SK-N-SH treated with all-trans-retinoic acid at 6 μM for 48 hours (cell line): Measurements from ENCODE around the gene CAMKK2.

Experiments used
- ATAC-seq: fragments of 200-7000 bp; cut with Tn5 transposase; 3 replicates; pipeline ENCODE4 v1.9.1; 2020; ENCODE audit warnings: mild to moderate bottlenecking, moderate library complexity
- ARNTL ChIP-seq: fragments of 450-650 bp; formaldehyde crosslinking; IDR thresholded peaks from 2 replicates; pipeline ENCODE4 v1.5.0; 2020; ENCODE audit warnings: low read depth, mild to moderate bottlenecking, moderate library complexity, borderline replicate concordance
- BACH2 ChIP-seq: fragments of 250-450 bp; sonication (Bioruptor Pico); IDR thresholded peaks from 2 replicates; pipeline ENCODE4 v1.9.0; 2021; ENCODE audit warnings: mild to moderate bottlenecking, borderline replicate concordance
- CREB5 ChIP-seq: fragments of 250-450 bp; sonication (Bioruptor Pico); IDR thresholded peaks from 2 replicates; pipeline ENCODE4 v1.5.1; 2020; ENCODE audit warnings: low read depth, mild to moderate bottlenecking, moderate library complexity
- CSDC2 ChIP-seq: fragments of 250-450 bp; sonication (Bioruptor Pico); IDR thresholded peaks from 2 replicates; pipeline ENCODE4 v1.5.0; 2020; ENCODE audit warnings: mild to moderate bottlenecking, moderate library complexity
- CSRNP3 ChIP-seq: fragments of 250-450 bp; sonication (Bioruptor Pico); IDR thresholded peaks from 2 replicates; pipeline ENCODE4 v1.5.1; 2021; ENCODE audit warnings: mild to moderate bottlenecking, moderate library complexity
- ESRRG ChIP-seq: fragments of 250-450 bp; sonication (Bioruptor Pico); IDR thresholded peaks from 2 replicates; pipeline ENCODE4 v1.6.1; 2021; ENCODE audit warnings: mild to moderate bottlenecking
- GLIS3 ChIP-seq: fragments of 250-450 bp; sonication (Bioruptor Pico); IDR thresholded peaks from 2 replicates; pipeline ENCODE4 v1.5.0; 2020; ENCODE audit warnings: mild to moderate bottlenecking, moderate library complexity
- ISL1 ChIP-seq: fragments of 250-450 bp; sonication (Bioruptor Pico); IDR thresholded peaks from 2 replicates; pipeline ENCODE4 v2.1.2; 2022; ENCODE audit warnings: mild to moderate bottlenecking, moderate library complexity
- OSR1 ChIP-seq: fragments of 250-450 bp; sonication (Bioruptor Pico); IDR thresholded peaks from 2 replicates; pipeline ENCODE4 v1.8.0; 2022; ENCODE audit warnings: moderate library complexity, mild to moderate bottlenecking, inconsistent platforms
- POU6F1 ChIP-seq: fragments of 250-450 bp; sonication (Bioruptor Pico); IDR thresholded peaks from 2 replicates; pipeline ENCODE4 v1.8.0; 2021; ENCODE audit warnings: low read depth, mild to moderate bottlenecking, moderate library complexity, borderline replicate concordance
- PPARA ChIP-seq: fragments of 250-450 bp; sonication (Bioruptor Pico); IDR thresholded peaks from 2 replicates; pipeline ENCODE4 v1.5.0; 2020; ENCODE audit warnings: mild to moderate bottlenecking, borderline replicate concordance
- RARB ChIP-seq: fragments of 250-450 bp; sonication (Bioruptor Pico); IDR thresholded peaks from 2 replicates; pipeline ENCODE4 v1.8.0; 2021; ENCODE audit warnings: mild to moderate bottlenecking, moderate library complexity
- SNAI2 ChIP-seq: fragments of 250-450 bp; sonication (Bioruptor Pico); IDR thresholded peaks from 2 replicates; pipeline ENCODE4 v1.5.0; 2020; ENCODE audit warnings: mild to moderate bottlenecking, moderate library complexity
- TCF4 ChIP-seq: fragments of 250-450 bp; sonication (Bioruptor Pico); IDR thresholded peaks from 2 replicates; pipeline ENCODE4 v1.8.0; 2021; ENCODE audit warnings: mild to moderate bottlenecking, moderate library complexity, borderline replicate concordance
- TOX ChIP-seq: fragments of 250-450 bp; sonication (Bioruptor Pico); IDR thresholded peaks from 2 replicates; pipeline ENCODE4 v1.8.0; 2021; ENCODE audit warnings: mild to moderate bottlenecking, moderate library complexity, borderline replicate concordance
- TSHZ2 ChIP-seq: fragments of 250-450 bp; sonication (Bioruptor Pico); IDR thresholded peaks from 2 replicates; pipeline ENCODE4 v1.5.0; 2020; ENCODE audit warnings: mild to moderate bottlenecking, moderate library complexity
- ZC3H10 ChIP-seq: fragments of 250-450 bp; sonication (Bioruptor Pico); IDR thresholded peaks from 2 replicates; pipeline ENCODE4 v1.5.1; 2021; ENCODE audit warnings: mild to moderate bottlenecking, moderate library complexity
- ZFP3 ChIP-seq: fragments of 250-450 bp; sonication (Bioruptor Pico); IDR thresholded peaks from 2 replicates; pipeline ENCODE4 v1.5.0; 2020; ENCODE audit warnings: mild to moderate bottlenecking, moderate library complexity
- ZFP30 ChIP-seq: fragments of 450-650 bp; formaldehyde crosslinking; IDR thresholded peaks from 2 replicates; pipeline ENCODE4 v1.5.0; 2022; ENCODE audit warnings: mild to moderate bottlenecking, moderate library complexity
- ZNF565 ChIP-seq: fragments of 450-650 bp; formaldehyde crosslinking; conservative IDR thresholded peaks from 2 replicates; pipeline ENCODE4 v1.5.0; 2020; ENCODE audit warnings: low read depth, mild to moderate bottlenecking, moderate library complexity
- ZNF70 ChIP-seq: fragments of 450-650 bp; formaldehyde crosslinking; IDR thresholded peaks from 2 replicates; pipeline ENCODE4 v1.5.0; 2020; ENCODE audit warnings: mild to moderate bottlenecking, moderate library complexity

CAMKK2 gene

GRCh38 chr12:121296618-121297434, at the start of gene CAMKK2:
Gene CAMKK2 (minus strand): TSS chr12:121296709. CDS start chr12:121274526, 22,183 bp downstream.
- TF ChIP-seq ZNF70 (CRISPR knock-in tag) (peak; percentile 47; the same call in 1 of the 2 replicates), ZNF565 (no peak), SNAI2 (CRISPR knock-in tag) (0 out of 2 replicates have a peak, but pooled peaks have one; percentile 72)
- ATAC-seq: peak; percentile 76

GRCh38 chr12:121345151-121345815, 48.8 kb upstream of the CAMKK2 start:
- TF ChIP-seq ISL1 (CRISPR knock-in tag) (no peak), ARNTL (CRISPR knock-in tag) (no peak), OSR1 (no peak), ZC3H10 (CRISPR knock-in tag) (no peak), ZFP3 (CRISPR knock-in tag) (no peak), BACH2 (CRISPR knock-in tag) (no peak), ZNF70 (CRISPR knock-in tag) (no peak), CREB5 (CRISPR knock-in tag) (no peak)

GRCh38 chr12:121344506-121344905, 48.0 kb upstream of the CAMKK2 start:
- no peak for TF ChIP-seq CREB5 (CRISPR knock-in tag)
- no peak for TF ChIP-seq ESRRG (CRISPR knock-in tag)
- TF ChIP-seq PPARA (CRISPR knock-in tag): no peak
- TF ChIP-seq ARNTL (CRISPR knock-in tag): no peak
- no peak for TF ChIP-seq SNAI2 (CRISPR knock-in tag)
- TF ChIP-seq ZFP30 (CRISPR knock-in tag): no peak
- TF ChIP-seq BACH2 (CRISPR knock-in tag): no peak
- no peak for TF ChIP-seq POU6F1 (CRISPR knock-in tag)
- TF ChIP-seq ZC3H10 (CRISPR knock-in tag): no peak
- TF ChIP-seq TOX (CRISPR knock-in tag): no peak
- no peak for TF ChIP-seq ZFP3 (CRISPR knock-in tag)
- no peak for TF ChIP-seq RARB (CRISPR knock-in tag)
- no peak for TF ChIP-seq GLIS3
- TF ChIP-seq ISL1 (CRISPR knock-in tag): no peak
- no peak for TF ChIP-seq TCF4 (CRISPR knock-in tag)
- ATAC-seq: no peak

More at GRCh38 chr12:121345151-121345815, 48.8 kb upstream of the CAMKK2 start:
- ATAC-seq: no peak

GRCh38 chr12:121337416-121337815, 40.9 kb upstream of the CAMKK2 start:
- TF ChIP-seq PPARA (CRISPR knock-in tag) (no peak), SNAI2 (CRISPR knock-in tag) (no peak), CSRNP3 (no peak), CSDC2 (CRISPR knock-in tag) (no peak), ZNF565 (no peak), ISL1 (CRISPR knock-in tag) (no peak), ZFP3 (CRISPR knock-in tag) (no peak), TSHZ2 (CRISPR knock-in tag) (no peak), GLIS3 (no peak), ZNF70 (CRISPR knock-in tag) (no peak)
- TF ChIP-seq, all 23 proteins: peak for 0
- ATAC-seq: no peak
